NCI-H128 (cell line): Measurements from ENCODE around the gene SAMD11.

ENCODE experiments used
- DNase-seq: peaks from one replicate; lab custom pipeline; 2025; ENCODE audit not compliant: unreplicated experiment; lab: John Stamatoyannopoulos, UW

The SAMD11 gene

DNA sequence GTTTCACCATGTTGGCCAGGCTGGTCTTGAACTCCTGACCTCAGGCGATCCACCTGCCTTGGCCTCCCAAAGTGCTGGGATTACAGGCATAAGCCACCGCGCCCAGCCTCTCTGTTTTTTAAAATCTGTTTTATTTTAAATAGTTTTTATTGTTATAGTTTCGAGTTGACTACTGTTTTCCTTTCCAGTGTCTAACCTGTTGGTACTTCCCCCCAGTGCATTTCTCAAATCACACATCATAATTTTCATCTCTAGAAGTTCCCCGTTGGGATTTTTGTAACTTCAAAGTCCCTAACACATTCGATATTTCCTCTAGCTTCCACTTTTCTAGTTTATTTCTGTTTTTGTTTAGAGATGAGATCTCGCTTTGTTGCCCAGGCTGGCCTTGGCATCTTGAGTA is 68.6 kb downstream of the SAMD11 start:
- DNase-seq, result no peak

- DNase-seq, result no peak
Measured at GRCh38 chr1:993379-993995, 69.8 kb downstream of the SAMD11 start.
